ENCODE results near the gene NUP35. TPM values are rescaled to one million over a fixed set of nuclear protein-coding genes. Genes with fewer than 3 reads are reported as not detected.
A peak's percentile ranks its signal among the peaks of the same experiment; 100 is the strongest.

NUP35 gene
- total and polyA plus RNA-seq, 2 donors (not counting 1 experiment from before 2014, with no cell fraction given) = 8.9 to 10.0 TPM

GRCh38 chr2:183204397-183204796, 80.2 kb downstream of the NUP35 start:
- H3K4me3 ChIP-seq (replicated peaks in 1 of 4; ENCODE audit: control extremely low read depth in 1 of 4, insufficient read depth in 1 of 4, low read depth in 3 of 4, low read length in 4 of 4) = no peak overlapping the region
- no peak for DNase-seq (ENCODE audit: low read depth in 2 of 2)
- no peaks in the 10 kb centered on the region for H3K27me3 ChIP-seq (ENCODE audit: control insufficient read depth, insufficient read depth, low read length)
- no peak for TF ChIP-seq EZH2 (IDR thresholded peaks at IDR 0.05; ENCODE audit: low read length, missing control alignments)
- TF ChIP-seq CTCF (conservative IDR thresholded peaks at IDR 0.05 in 1 of 2, IDR thresholded peaks at IDR 0.05 in 1 of 2; ENCODE audit: low read depth in 1 of 2, low read length in 2 of 2) = no peak
- no peaks in the 10 kb centered on the region for H3K4me1 ChIP-seq (ENCODE audit: control insufficient read depth, extremely low read depth, insufficient read depth, low read length)
- no peak overlapping the region for H2AFZ ChIP-seq (ENCODE audit: low read length)
- H3K79me2 ChIP-seq (ENCODE audit: control insufficient read depth, insufficient read depth, low read length) = no peaks in the 10 kb centered on the region
- H3K9me3 ChIP-seq (ENCODE audit: control insufficient read depth, insufficient read depth, low read depth, low read length) = no peaks in the 10 kb centered on the region
- H3K27ac ChIP-seq (ENCODE audit: insufficient read depth, low read length) = no peak overlapping the region
- no peak overlapping the region for H3K9ac ChIP-seq (ENCODE audit: insufficient read depth, low read length)
- H4K20me1 ChIP-seq (ENCODE audit: control insufficient read depth, extremely low read depth, insufficient read depth, low read length) = no peaks in the 10 kb centered on the region
- no peaks in the 10 kb centered on the region for H3K36me3 ChIP-seq (ENCODE audit: control insufficient read depth, insufficient read depth, low read length)
- no peak overlapping the region for H3K4me2 ChIP-seq (ENCODE audit: extremely low read depth, insufficient read depth, low read length)

- Histone ChIP-seq H2AFZ (ENCODE audit: low read length) (no peak overlapping the region), H4K20me1 (ENCODE audit: control insufficient read depth, extremely low read depth, insufficient read depth, low read length) (no peaks in the 10 kb centered on the region), H3K27me3 (ENCODE audit: control insufficient read depth, insufficient read depth, low read length) (no peaks in the 10 kb centered on the region), H3K27ac (ENCODE audit: insufficient read depth, low read length) (no peak overlapping the region), H3K4me3 (replicated peaks in 1 of 4; ENCODE audit: control extremely low read depth in 1 of 4, insufficient read depth in 1 of 4, low read depth in 3 of 4, low read length in 4 of 4) (no peak overlapping the region), H3K36me3 (ENCODE audit: control insufficient read depth, insufficient read depth, low read length) (no peaks in the 10 kb centered on the region), H3K79me2 (ENCODE audit: control insufficient read depth, insufficient read depth, low read length) (no peaks in the 10 kb centered on the region), H3K9ac (ENCODE audit: insufficient read depth, low read length) (no peak overlapping the region), H3K4me2 (ENCODE audit: extremely low read depth, insufficient read depth, low read length) (no peak overlapping the region), H3K9me3 (ENCODE audit: control insufficient read depth, insufficient read depth, low read depth, low read length) (no peaks in the 10 kb centered on the region), H3K4me1 (ENCODE audit: control insufficient read depth, extremely low read depth, insufficient read depth, low read length) (no peaks in the 10 kb centered on the region)
- TF ChIP-seq CTCF (conservative IDR thresholded peaks at IDR 0.05 in 1 of 2, IDR thresholded peaks at IDR 0.05 in 1 of 2; ENCODE audit: low read depth in 1 of 2, low read length in 2 of 2) (no peak), EZH2 (IDR thresholded peaks at IDR 0.05; ENCODE audit: low read length, missing control alignments) (no peak)
- DNase-seq (ENCODE audit: low read depth in 2 of 2) = peak in 1 of 2 donors; percentile 87
These were observed 82.9 kb downstream of the NUP35 start for GRCh38 chr2:183207110-183207509.

- DNase-seq (ENCODE audit: low read depth in 2 of 2) = no peak
- H3K79me2 ChIP-seq (ENCODE audit: control insufficient read depth, insufficient read depth, low read length) = no peaks in the 10 kb centered on the region
- H3K9me3 ChIP-seq (ENCODE audit: control insufficient read depth, insufficient read depth, low read depth, low read length) = no peaks in the 10 kb centered on the region
- no peaks in the 10 kb centered on the region for H3K27me3 ChIP-seq (ENCODE audit: control insufficient read depth, insufficient read depth, low read length)
- no peak overlapping the region for H3K27ac ChIP-seq (ENCODE audit: insufficient read depth, low read length)
- H3K4me2 ChIP-seq (ENCODE audit: extremely low read depth, insufficient read depth, low read length) = no peak overlapping the region
- no peaks in the 10 kb centered on the region for H3K36me3 ChIP-seq (ENCODE audit: control insufficient read depth, insufficient read depth, low read length)
- no peak for TF ChIP-seq CTCF (conservative IDR thresholded peaks at IDR 0.05 in 1 of 2, IDR thresholded peaks at IDR 0.05 in 1 of 2; ENCODE audit: low read depth in 1 of 2, low read length in 2 of 2)
- no peak for TF ChIP-seq EZH2 (IDR thresholded peaks at IDR 0.05; ENCODE audit: low read length, missing control alignments)
- H3K9ac ChIP-seq (ENCODE audit: insufficient read depth, low read length) = no peak overlapping the region
- no peaks in the 10 kb centered on the region for H4K20me1 ChIP-seq (ENCODE audit: control insufficient read depth, extremely low read depth, insufficient read depth, low read length)
- no peak overlapping the region for H3K4me3 ChIP-seq (replicated peaks in 1 of 4; ENCODE audit: control extremely low read depth in 1 of 4, insufficient read depth in 1 of 4, low read depth in 3 of 4, low read length in 4 of 4)
- no peaks in the 10 kb centered on the region for H3K4me1 ChIP-seq (ENCODE audit: control insufficient read depth, extremely low read depth, insufficient read depth, low read length)
- H2AFZ ChIP-seq (ENCODE audit: low read length) = no peak overlapping the region
These were observed 85.3 kb downstream of the NUP35 start for GRCh38 chr2:183209395-183210028.

Other genes with a start within 250 kb of the NUP35 start
- 106 and 141 TPM in 2 replicates for gene NCKAP1, start 86.0 kb upstream of the NUP35 start, total RNA-seq
- gene NCKAP1, start 86.0 kb upstream of the NUP35 start, polyA plus RNA-seq = 185 and 219 TPM in 2 replicates
- 5.1 and 7.4 TPM in 2 replicates for gene DUSP19, start 45.7 kb upstream of the NUP35 start, total RNA-seq
- gene DUSP19, start 45.7 kb upstream of the NUP35 start, polyA plus RNA-seq = 2.4 and 2.6 TPM in 2 replicates